Measurements from ENCODE around the gene MT1X. TPM values are rescaled to one million over a fixed set of nuclear protein-coding genes. Genes with fewer than 3 reads are reported as not detected.

The MT1X gene
- total RNA-seq, 2 experiments from 2014 or later, result 17.1 to 21.2 TPM

DNA sequence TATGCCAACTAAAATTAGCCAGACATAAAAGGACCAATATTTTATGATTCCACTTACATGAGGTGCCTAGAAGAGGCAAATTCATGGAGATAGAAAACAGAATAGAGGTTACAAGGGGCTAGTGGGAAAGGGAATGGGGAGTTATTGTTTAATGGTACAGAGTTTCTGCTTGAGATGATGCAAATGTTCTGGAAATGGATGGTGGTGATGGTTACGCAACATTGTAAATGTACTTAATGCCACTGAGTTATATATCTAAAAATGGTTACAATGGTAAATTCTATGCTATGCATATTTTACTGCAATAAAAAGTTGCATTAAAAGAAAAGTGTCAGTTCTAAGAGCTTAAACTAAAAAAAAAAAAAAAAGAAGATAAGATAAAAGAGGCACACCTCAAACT, 17.9 kb downstream of the MT1X start:
- H4K20me1 ChIP-seq (ENCODE audit: insufficient read depth, low read length), result no peaks in the 10 kb centered on the region
- H3K36me3 ChIP-seq (ENCODE audit: insufficient read depth, low read length), result no peaks in the 10 kb centered on the region
- no peak overlapping the region for H3K4me2 ChIP-seq (ENCODE audit: low read length)
- H3K27ac ChIP-seq (ENCODE audit: low read depth, low read length, poor library complexity, severe bottlenecking), result no peak overlapping the region
- H3K4me3 ChIP-seq (ENCODE audit: low read depth, low read length, poor library complexity, severe bottlenecking), result no peak overlapping the region
- ChIA-PET CTCF (ENCODE audit: unreplicated experiment) (no interaction called here), POLR2A (interaction anchor here (0.6 to 3.0 kb wide), 8 partner anchors 17 to 160 kb away, joined by 3 to 17 read pairs (median 5); partner anchors contain the start of genes MT1A and MT1X)
- DNase-seq (ENCODE audit: low spot score), result no peak
- BruUV-seq (replicated peaks), result no TSS peak
- no peaks in the 10 kb centered on the region for H3K79me2 ChIP-seq (ENCODE audit: insufficient read depth, low read depth, low read length)
- intact Hi-C loops (cut with micrococcal nuclease; ENCODE audit: unreplicated experiment), result no loop called here
- H2AFZ ChIP-seq (ENCODE audit: low read length), result no peak overlapping the region
- TF ChIP-seq EZH2phosphoT487 (IDR thresholded peaks at IDR 0.05; ENCODE audit: borderline replicate concordance, low read depth, low read length), result no peak
- TF ChIP-seq, protein P1, sequence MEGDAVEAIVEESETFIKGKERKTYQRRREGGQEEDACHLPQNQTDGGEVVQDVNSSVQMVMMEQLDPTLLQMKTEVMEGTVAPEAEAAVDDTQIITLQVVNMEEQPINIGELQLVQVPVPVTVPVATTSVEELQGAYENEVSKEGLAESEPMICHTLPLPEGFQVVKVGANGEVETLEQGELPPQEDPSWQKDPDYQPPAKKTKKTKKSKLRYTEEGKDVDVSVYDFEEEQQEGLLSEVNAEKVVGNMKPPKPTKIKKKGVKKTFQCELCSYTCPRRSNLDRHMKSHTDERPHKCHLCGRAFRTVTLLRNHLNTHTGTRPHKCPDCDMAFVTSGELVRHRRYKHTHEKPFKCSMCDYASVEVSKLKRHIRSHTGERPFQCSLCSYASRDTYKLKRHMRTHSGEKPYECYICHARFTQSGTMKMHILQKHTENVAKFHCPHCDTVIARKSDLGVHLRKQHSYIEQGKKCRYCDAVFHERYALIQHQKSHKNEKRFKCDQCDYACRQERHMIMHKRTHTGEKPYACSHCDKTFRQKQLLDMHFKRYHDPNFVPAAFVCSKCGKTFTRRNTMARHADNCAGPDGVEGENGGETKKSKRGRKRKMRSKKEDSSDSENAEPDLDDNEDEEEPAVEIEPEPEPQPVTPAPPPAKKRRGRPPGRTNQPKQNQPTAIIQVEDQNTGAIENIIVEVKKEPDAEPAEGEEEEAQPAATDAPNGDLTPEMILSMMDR (conservative IDR thresholded peaks at IDR 0.05; ENCODE audit: low read length), result no peak
- H3K9me3 ChIP-seq (ENCODE audit: low read length), result peaks cover 8% of the 10 kb centered on the region; the same call in 1 of the 2 replicates
- peaks cover 4% of the 10 kb centered on the region for H3K4me1 ChIP-seq (ENCODE audit: insufficient read depth, low read length, poor library complexity, severe bottlenecking)
- no peaks in the 10 kb centered on the region for H3K9me2 ChIP-seq (ENCODE audit: insufficient read depth, low read length)

DNA sequence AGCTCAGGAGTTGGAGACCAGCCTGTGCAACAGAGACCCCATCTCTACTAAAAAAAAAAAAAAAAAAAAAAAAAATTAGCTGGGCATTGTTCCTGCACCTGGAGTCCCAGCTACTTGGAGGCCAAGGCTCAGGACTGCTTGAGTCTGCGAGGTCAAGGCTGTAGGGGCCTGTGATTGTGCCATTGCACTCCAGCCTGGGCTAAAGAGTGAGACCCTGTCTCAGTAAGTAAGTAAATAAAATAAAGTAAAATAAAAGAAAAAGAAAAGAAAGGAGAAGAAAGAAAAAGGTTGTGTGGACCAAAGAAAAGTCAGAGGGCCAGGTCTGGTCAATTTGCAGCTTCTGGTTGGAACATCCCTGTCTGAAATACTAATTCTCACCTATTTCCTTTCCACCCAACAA, 18.4 kb downstream of the MT1X start:
- Histone ChIP-seq H3K27ac (ENCODE audit: low read depth, low read length, poor library complexity, severe bottlenecking) (no peak overlapping the region), H3K9me3 (ENCODE audit: low read length) (peaks cover 8% of the 10 kb centered on the region; the same call in 1 of the 2 replicates), H3K4me2 (ENCODE audit: low read length) (no peak overlapping the region), H3K9me2 (ENCODE audit: insufficient read depth, low read length) (no peaks in the 10 kb centered on the region), H2AFZ (ENCODE audit: low read length) (no peak overlapping the region), H3K4me1 (ENCODE audit: insufficient read depth, low read length, poor library complexity, severe bottlenecking) (peaks cover 4% of the 10 kb centered on the region), H3K36me3 (ENCODE audit: insufficient read depth, low read length) (no peaks in the 10 kb centered on the region), H3K79me2 (ENCODE audit: insufficient read depth, low read depth, low read length) (no peaks in the 10 kb centered on the region), H4K20me1 (ENCODE audit: insufficient read depth, low read length) (no peaks in the 10 kb centered on the region), H3K4me3 (ENCODE audit: low read depth, low read length, poor library complexity, severe bottlenecking) (no peak overlapping the region)
- ChIA-PET CTCF (ENCODE audit: unreplicated experiment) (interaction anchor here (1.8 kb wide), 1 partner anchor 18 kb away, joined by 9 read pairs; the partner anchor contains the start of gene MT1X), POLR2A (interaction anchor here (0.6 to 3.0 kb wide), 9 partner anchors 18 to 159 kb away, joined by 3 to 17 read pairs (median 5); partner anchors contain the start of genes MT1A and MT1X)
- BruUV-seq (replicated peaks), result no TSS peak
- DNase-seq (ENCODE audit: low spot score), result no peak
- intact Hi-C loops (cut with micrococcal nuclease; ENCODE audit: unreplicated experiment), result no loop called here
- TF ChIP-seq, protein P1 (conservative IDR thresholded peaks at IDR 0.05; ENCODE audit: low read length), result no peak
- no peak for TF ChIP-seq EZH2phosphoT487 (IDR thresholded peaks at IDR 0.05; ENCODE audit: borderline replicate concordance, low read depth, low read length)

DNA sequence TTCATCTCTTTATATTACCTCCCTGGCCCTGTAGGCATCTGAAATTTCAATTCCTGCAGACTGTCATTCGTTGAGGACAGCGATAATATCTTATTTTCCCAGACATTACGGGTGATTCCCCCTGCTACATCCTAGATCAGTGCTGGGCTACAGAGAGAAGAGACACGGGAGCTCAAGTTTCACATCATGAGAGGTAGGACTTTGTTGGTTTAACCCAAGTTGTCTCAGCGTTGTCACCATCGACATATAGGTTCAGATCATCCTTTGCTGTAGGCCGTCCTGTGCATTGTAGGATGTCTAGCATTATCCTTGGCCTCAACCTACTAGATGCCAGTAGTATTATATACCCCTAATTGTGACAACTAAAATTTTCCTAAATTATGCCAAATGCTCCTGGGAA, 19.3 kb downstream of the MT1X start:
- ChIA-PET POLR2A (interaction anchor here (0.6 to 3.0 kb wide), 7 partner anchors 9 to 434 kb away, joined by 3 to 17 read pairs (median 4); partner anchors contain the start of gene MT1X), CTCF (ENCODE audit: unreplicated experiment) (interaction anchor here (0.9 to 2.4 kb wide), 6 partner anchors 19 to 390 kb away, joined by 3 to 9 read pairs (median 4); partner anchors contain the start of gene MT1X)
- no peak for DNase-seq (ENCODE audit: low spot score)
- H3K4me3 ChIP-seq (ENCODE audit: low read depth, low read length, poor library complexity, severe bottlenecking), result no peak overlapping the region
- H3K4me1 ChIP-seq (ENCODE audit: insufficient read depth, low read length, poor library complexity, severe bottlenecking), result peaks cover 4% of the 10 kb centered on the region
- H3K36me3 ChIP-seq (ENCODE audit: insufficient read depth, low read length), result no peaks in the 10 kb centered on the region
- no TSS peak for BruUV-seq (replicated peaks)
- no peaks in the 10 kb centered on the region for H3K9me2 ChIP-seq (ENCODE audit: insufficient read depth, low read length)
- H4K20me1 ChIP-seq (ENCODE audit: insufficient read depth, low read length), result no peaks in the 10 kb centered on the region
- H3K27ac ChIP-seq (ENCODE audit: low read depth, low read length, poor library complexity, severe bottlenecking), result no peak overlapping the region
- H2AFZ ChIP-seq (ENCODE audit: low read length), result peak overlapping the region; percentile 79; the same call in 1 of the 2 replicates
- H3K79me2 ChIP-seq (ENCODE audit: insufficient read depth, low read depth, low read length), result no peaks in the 10 kb centered on the region
- intact Hi-C loops (cut with micrococcal nuclease; ENCODE audit: unreplicated experiment), result no loop called here
- peak overlapping the region; percentile 25; the same call in 1 of the 2 replicates for H3K4me2 ChIP-seq (ENCODE audit: low read length)
- H3K9me3 ChIP-seq (ENCODE audit: low read length), result 0 out of 2 replicates have a peak, but pooled peaks cover 8% of the 10 kb centered on the region
- TF ChIP-seq, protein P1 (conservative IDR thresholded peaks at IDR 0.05; ENCODE audit: low read length), result no peak
- TF ChIP-seq EZH2phosphoT487 (IDR thresholded peaks at IDR 0.05; ENCODE audit: borderline replicate concordance, low read depth, low read length), result no peak

Data from OCI-LY7 (cell line).